Stimulated activated CD4-positive, alpha-beta T cell treated with anti-CD3 and anti-CD28 coated beads, Interleukin-2, amount 100 ng/mL, for 48 hours (primary cell): Measurements from ENCODE around the gene RANBP10.
"Not testable (repeated sequence)": the region's sequence is repeated elsewhere in the genome, so short reads cannot be mapped to it uniquely, and the experiment has no call there.

Experiments used
- DNase-seq, 2 donors: peaks; one replicate each; pipeline ENCODE4 v3.0.0-alpha.2; 2020

The RANBP10 gene

GRCh38 chr16:67708368-67708771 lies 98.0 kb downstream of the RANBP10 start:
- DNase-seq = no peak

- DNase-seq = no peak
These were observed 98.6 kb downstream of the RANBP10 start for GRCh38 chr16:67707790-67708189.

GRCh38 chr16:67707210-67707609 lies 99.2 kb downstream of the RANBP10 start:
- no peak for DNase-seq

- DNase-seq = no peak
These were observed 102.2 kb downstream of the RANBP10 start for GRCh38 chr16:67704110-67704509.

- DNase-seq = no peak
These were observed 102.7 kb downstream of the RANBP10 start for GRCh38 chr16:67703626-67704025.

GRCh38 chr16:67702130-67702529 lies 104.2 kb downstream of the RANBP10 start:
- DNase-seq = no peak

- DNase-seq = no peak
These were observed 104.9 kb downstream of the RANBP10 start for GRCh38 chr16:67701420-67701819.

- DNase-seq = no peak
These were observed 107.1 kb downstream of the RANBP10 start for GRCh38 chr16:67699265-67699664.

- DNase-seq = no peak
These were observed 108.8 kb downstream of the RANBP10 start for GRCh38 chr16:67697422-67698185.

GRCh38 chr16:67694611-67695010 lies 111.7 kb downstream of the RANBP10 start:
- DNase-seq = no peak

- DNase-seq = not testable (repeated sequence)
These were observed 112.7 kb downstream of the RANBP10 start for GRCh38 chr16:67693517-67694285.

GRCh38 chr16:67685388-67686112 lies 120.8 kb downstream of the RANBP10 start:
- DNase-seq = no peak

- DNase-seq = no peak
These were observed 122.6 kb downstream of the RANBP10 start for GRCh38 chr16:67683767-67684166.

- DNase-seq = no peak
These were observed 126.1 kb downstream of the RANBP10 start for GRCh38 chr16:67679935-67680897.

GRCh38 chr16:67678354-67679023 lies 127.9 kb downstream of the RANBP10 start:
- no peak for DNase-seq

- no peak for DNase-seq
These were observed 128.6 kb downstream of the RANBP10 start for GRCh38 chr16:67677712-67678111.

GRCh38 chr16:67676939-67677338 lies 129.4 kb downstream of the RANBP10 start:
- no peak for DNase-seq

GRCh38 chr16:67676516-67676915 lies 129.8 kb downstream of the RANBP10 start:
- no peak for DNase-seq

- no peak for DNase-seq
These were observed 130.4 kb downstream of the RANBP10 start for GRCh38 chr16:67675999-67676398.

GRCh38 chr16:67675579-67675935 lies 130.8 kb downstream of the RANBP10 start:
- DNase-seq = no peak

- DNase-seq = no peak
These were observed 131.3 kb downstream of the RANBP10 start for GRCh38 chr16:67674851-67675578.
